ENCODE results near the gene WDFY1.

GRCh38 chr2:223852281-223852795 is 92.8 kb downstream of the WDFY1 start:
- TF ChIP-seq CTCF (IDR thresholded peaks at IDR 0.05) (no peak), POLR2A (IDR thresholded peaks at IDR 0.05) (no peak)

All from adrenal gland (tissue), 5 donors.